GM19468 (cell line): Measurements from ENCODE around the gene GANC.

Experiments
- ATAC-seq: cut with Tn5 transposase; IDR thresholded peaks from one replicate; pipeline ENCODE4 v1.9.1; 2021; ENCODE audit warnings: mild to moderate bottlenecking, moderate library complexity, moderate number of reproducible peaks; ENCODE audit not compliant: unreplicated experiment; ENCODE audit errors: extremely low read depth

GANC gene

DNA sequence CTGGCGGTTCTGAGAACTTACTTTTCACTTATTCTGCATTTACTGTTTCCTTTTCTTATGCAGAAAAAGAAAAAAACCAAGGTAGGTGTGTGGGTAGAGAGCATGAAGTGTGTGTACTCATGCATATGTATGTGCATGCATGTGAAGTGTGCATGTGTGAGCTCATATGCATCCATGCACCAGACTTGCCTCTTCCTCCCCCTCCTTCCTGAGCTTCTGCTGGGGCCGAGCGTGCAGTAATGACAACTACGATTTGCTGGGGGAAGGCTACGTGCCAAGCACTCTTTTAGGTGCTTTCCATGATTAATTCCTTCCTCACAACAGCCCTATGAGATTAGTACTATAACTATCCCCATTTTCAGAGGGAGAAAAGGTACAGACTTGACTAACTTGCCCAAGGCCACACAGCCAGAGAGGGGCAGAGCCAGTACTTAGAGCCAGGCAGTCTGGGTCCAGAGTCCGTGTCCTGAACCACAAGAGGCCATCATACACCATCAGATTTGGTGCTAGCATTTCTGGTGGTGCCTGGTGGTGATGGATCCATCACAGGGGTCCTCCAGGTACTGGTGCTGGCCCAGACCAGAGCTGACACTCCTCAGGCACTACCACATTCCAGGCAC lies 133.0 kb downstream of the GANC start:
- ATAC-seq, result no peak
